ENCODE results near the gene MYO10. TPM values are rescaled to one million over a fixed set of nuclear protein-coding genes. Genes with fewer than 3 reads are reported as not detected.

MYO10 gene
- total RNA-seq, 4 donors from 2014 or later, result 34.7 to 122 (median 71.2) TPM

DNA sequence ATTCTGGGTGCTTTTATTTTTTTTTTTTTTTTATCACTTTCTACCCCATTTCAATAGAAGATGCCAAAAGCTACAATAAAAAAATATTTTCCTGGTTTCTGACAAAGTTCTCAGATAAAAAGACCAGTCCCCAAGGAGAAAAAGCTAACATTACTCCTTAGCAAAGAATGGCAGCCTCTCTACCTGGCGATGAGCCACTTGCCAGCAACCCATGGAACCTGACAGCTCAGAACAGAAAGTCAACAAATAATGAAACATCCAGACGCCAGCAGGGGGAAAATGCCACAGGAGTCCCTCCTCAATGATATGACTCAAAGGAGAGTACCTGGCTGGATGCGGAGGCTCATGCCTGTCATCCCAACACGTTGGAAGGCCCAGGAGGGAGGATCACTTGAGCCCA lies 123.2 kb downstream of the MYO10 start:
- DNase-seq, result no peak

DNA sequence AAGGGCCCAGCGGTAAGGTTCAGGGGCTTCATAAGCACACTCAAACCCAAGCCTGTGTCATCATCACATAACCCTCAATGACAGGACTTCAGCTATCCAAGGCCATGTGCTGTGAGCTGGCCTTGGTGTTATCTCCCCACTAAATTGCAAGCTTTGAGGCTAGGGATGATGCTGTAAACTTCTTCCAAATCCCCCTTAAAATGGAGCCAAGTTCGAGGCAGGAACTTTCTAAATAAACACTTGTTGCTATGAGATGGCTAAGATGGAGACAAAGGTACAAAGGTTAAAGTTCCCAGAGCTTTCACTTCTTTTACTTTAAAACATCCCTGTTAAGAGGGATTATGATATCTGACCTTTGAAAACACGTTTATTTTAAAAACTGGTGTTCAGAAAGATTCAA lies 123.6 kb downstream of the MYO10 start:
- TF ChIP-seq POLR2A (IDR thresholded peaks at IDR 0.05), result no peak
- TF ChIP-seq, protein P1, sequence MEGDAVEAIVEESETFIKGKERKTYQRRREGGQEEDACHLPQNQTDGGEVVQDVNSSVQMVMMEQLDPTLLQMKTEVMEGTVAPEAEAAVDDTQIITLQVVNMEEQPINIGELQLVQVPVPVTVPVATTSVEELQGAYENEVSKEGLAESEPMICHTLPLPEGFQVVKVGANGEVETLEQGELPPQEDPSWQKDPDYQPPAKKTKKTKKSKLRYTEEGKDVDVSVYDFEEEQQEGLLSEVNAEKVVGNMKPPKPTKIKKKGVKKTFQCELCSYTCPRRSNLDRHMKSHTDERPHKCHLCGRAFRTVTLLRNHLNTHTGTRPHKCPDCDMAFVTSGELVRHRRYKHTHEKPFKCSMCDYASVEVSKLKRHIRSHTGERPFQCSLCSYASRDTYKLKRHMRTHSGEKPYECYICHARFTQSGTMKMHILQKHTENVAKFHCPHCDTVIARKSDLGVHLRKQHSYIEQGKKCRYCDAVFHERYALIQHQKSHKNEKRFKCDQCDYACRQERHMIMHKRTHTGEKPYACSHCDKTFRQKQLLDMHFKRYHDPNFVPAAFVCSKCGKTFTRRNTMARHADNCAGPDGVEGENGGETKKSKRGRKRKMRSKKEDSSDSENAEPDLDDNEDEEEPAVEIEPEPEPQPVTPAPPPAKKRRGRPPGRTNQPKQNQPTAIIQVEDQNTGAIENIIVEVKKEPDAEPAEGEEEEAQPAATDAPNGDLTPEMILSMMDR (IDR thresholded peaks at IDR 0.05), result no peak
- Histone ChIP-seq H3K36me3 (no peaks in the 10 kb centered on the region), H3K27me3 (no peaks in the 10 kb centered on the region), H3K4me3 (no peak overlapping the region), H3K9me3 (no peaks in the 10 kb centered on the region), H3K27ac (no peak overlapping the region), H3K4me1 (peaks cover 0 to 21% (median 0%) of the 10 kb centered on the region in 4 donors)
- no peak for DNase-seq

More for the DNA sequence above, 123.2 kb downstream of the MYO10 start:
- TF ChIP-seq, protein P1 (IDR thresholded peaks at IDR 0.05), result peak in 2 of 6 experiments; percentile 17 to 26
- no peak for TF ChIP-seq POLR2A (IDR thresholded peaks at IDR 0.05)
- Histone ChIP-seq H3K36me3 (no peaks in the 10 kb centered on the region), H3K27me3 (no peaks in the 10 kb centered on the region), H3K4me3 (no peak overlapping the region), H3K9me3 (no peaks in the 10 kb centered on the region), H3K27ac (no peak overlapping the region), H3K4me1 (peaks cover 0 to 21% (median 0%) of the 10 kb centered on the region in 4 donors)

DNA sequence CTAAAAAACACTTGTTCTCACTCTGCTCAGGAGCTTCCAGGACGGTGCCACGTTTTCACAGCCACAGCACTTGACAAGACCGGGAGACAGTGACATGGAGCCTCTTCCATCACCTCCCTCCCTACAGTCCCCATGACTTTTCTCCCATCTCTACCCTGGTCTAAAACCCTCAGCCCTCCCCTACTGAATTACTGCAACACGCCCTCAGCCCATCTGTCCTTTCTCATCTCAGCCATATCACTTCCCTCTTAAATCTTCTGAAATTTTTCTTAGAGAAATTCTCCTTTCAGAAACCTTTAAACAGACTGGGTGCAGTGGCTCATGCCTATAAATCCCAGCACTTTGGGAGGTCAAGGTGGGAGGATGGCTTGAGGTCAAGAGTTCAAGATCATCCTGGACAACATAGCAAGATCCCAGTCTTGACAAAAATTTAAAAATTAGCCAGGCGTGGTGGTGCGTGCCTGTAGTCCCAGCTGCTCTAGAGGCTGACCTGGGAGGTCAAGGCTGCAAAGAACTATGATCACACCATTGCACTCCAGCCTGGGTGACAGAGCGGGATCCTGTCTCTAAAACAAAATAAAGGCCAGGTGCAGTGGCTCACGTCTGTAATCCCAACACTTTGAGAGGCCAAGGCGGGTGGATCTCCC lies 125.8 kb downstream of the MYO10 start:
- H3K4me3 ChIP-seq, result no peak overlapping the region
- TF ChIP-seq POLR2A (IDR thresholded peaks at IDR 0.05), result no peak
- TF ChIP-seq, protein P1 (IDR thresholded peaks at IDR 0.05), result no peak
- H3K9me3 ChIP-seq, result no peaks in the 10 kb centered on the region
- peaks cover 0 to 20% (median 0%) of the 10 kb centered on the region in 4 donors for H3K4me1 ChIP-seq
- H3K36me3 ChIP-seq, result no peaks in the 10 kb centered on the region
- H3K27ac ChIP-seq, result no peak overlapping the region
- H3K27me3 ChIP-seq, result no peaks in the 10 kb centered on the region
- DNase-seq, result no peak

DNA sequence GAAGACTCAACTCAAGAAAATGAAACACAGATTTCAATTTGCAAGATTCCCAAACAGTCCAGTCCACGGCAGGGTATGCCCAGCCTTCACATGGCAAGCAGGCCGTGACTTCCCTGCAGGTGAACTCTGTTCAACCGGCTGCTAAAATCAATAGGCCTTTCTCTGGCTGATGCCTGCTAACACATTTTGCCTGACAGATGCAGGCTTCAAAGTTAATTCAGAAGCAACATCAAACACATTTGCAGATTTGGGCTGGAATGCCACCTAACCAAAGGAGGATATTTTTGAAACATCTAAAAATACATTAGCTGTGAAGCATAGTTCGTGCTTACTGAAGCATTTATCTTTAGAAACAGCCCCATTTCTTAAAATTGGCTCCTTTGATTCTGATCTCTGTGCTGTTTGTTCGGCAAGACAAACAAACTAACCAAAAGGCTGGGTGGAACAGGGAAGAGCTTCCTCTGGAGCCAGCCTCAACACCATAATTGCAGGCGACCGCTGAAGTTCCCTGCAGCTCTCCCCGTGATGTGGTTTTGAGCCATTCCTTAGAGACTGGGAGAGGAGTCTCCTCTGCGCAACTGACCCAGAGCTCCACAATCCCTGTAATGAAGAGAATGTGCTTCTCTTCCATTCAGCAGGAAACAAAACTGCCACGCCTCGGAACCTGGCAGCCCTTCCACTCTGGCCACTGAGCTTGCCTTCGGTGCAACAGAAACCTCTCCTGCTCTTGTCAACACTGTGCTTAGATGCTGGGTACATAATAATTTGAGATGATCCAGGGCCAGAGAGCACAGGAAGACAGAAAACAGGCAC lies 126.5 kb downstream of the MYO10 start:
- no peak overlapping the region for H3K27ac ChIP-seq
- no peak for TF ChIP-seq POLR2A (IDR thresholded peaks at IDR 0.05)
- TF ChIP-seq, protein P1 (IDR thresholded peaks at IDR 0.05), result no peak
- peaks cover 0 to 17% (median 0%) of the 10 kb centered on the region in 4 donors for H3K4me1 ChIP-seq
- no peaks in the 10 kb centered on the region for H3K36me3 ChIP-seq
- no peaks in the 10 kb centered on the region for H3K27me3 ChIP-seq
- no peak overlapping the region for H3K4me3 ChIP-seq
- no peak for DNase-seq
- no peaks in the 10 kb centered on the region for H3K9me3 ChIP-seq

DNA sequence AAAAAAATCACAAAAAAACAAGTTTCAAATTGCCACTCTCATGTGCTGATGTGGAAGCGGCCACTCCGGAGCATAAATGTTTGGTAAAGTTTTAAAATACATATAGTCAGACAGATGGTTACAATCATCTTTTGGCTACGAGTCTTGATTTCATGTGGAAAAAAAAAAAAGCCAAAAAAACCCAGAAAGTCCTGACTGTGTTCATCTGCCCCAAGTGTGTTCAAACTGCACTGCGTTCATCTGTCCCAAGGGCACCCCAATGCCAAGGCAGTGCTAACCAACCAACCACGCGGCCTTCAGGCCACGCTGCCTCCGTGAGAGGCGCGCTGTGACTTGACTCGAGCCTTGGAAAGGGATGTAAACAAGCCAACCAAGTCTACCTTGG lies 127.1 kb downstream of the MYO10 start:
- DNase-seq, result no peak
- Histone ChIP-seq H3K27ac (no peak overlapping the region), H3K27me3 (no peaks in the 10 kb centered on the region), H3K4me3 (no peak overlapping the region), H3K9me3 (no peaks in the 10 kb centered on the region), H3K36me3 (no peaks in the 10 kb centered on the region), H3K4me1 (peaks cover 0 to 17% (median 0%) of the 10 kb centered on the region in 4 donors)
- TF ChIP-seq, protein P1 (IDR thresholded peaks at IDR 0.05), result no peak
- TF ChIP-seq POLR2A (IDR thresholded peaks at IDR 0.05), result no peak

All from Peyer's patch (tissue), 4 donors.